HepG2 (cell line): Measurements from ENCODE around the gene VPS26A. TPM values are rescaled to one million over a fixed set of nuclear protein-coding genes. Genes with fewer than 3 reads are reported as not detected.

Experiments used
- ATAC-seq: fragments of 200-7000 bp; cut with Tn5 transposase; 3 replicates; pipeline ENCODE4 v1.9.1; 2020; ENCODE audit warnings: mild to moderate bottlenecking, moderate library complexity
- BruUV-seq: library from RNA; stranded (reverse); fragments of 400-500 nt; replicated peaks from 2 replicates; lab custom pipeline; 2021; lab: Mats Ljungman, UMichigan
- CTCF ChIA-PET: fragments of 300-600 bp; formaldehyde crosslinking; extraction: SDS; loops from one replicate; lab custom pipeline; 2021; ENCODE audit warnings: low total read pairs, inconsistent platforms, low intra/inter-chr PET ratio; lab: Yijun Ruan, JAX
- POLR2A ChIA-PET: fragments of 350-600 bp; sonication (Branson Sonifier 250); formaldehyde crosslinking; loops from one replicate; lab custom pipeline; 2020; ENCODE audit warnings: antibody characterized with exemption, inconsistent platforms; lab: Yijun Ruan, JAX
- DNase-seq: peaks from one replicate; pipeline ENCODE4 v3.0.0-alpha.2; 2015; ENCODE audit warnings: low spot score
- FAIRE-seq: peaks from 3 replicates; lab custom pipeline; 2011; peaks lifted over from hg19 to GRCh38; lab: Jason Lieb, UNC
- H2AFZ ChIP-seq: one replicate; pipeline ENCODE4 v1.6.1; 2011; ENCODE audit warnings: low read length, inconsistent platforms
- H3K27ac ChIP-seq: fragments of 300-600 bp; 3 replicates; pipeline ENCODE4 v1.8.0; 2011; ENCODE audit warnings: mixed run types, mild to moderate bottlenecking, mixed read lengths, low read length, inconsistent platforms; ENCODE audit not compliant: insufficient read depth; ENCODE audit errors: extremely low read length
- H3K27me3 ChIP-seq, 2 experiments: fragments of 200-600 bp in 1 of 2; 2 replicates in 1 of 2; 3 replicates in 1 of 2; pipeline versions ENCODE4 v1.6.0 to v1.8.0; 2011; ENCODE audit warnings: low read length in 2 of 2, mild to moderate bottlenecking in 2 of 2, moderate library complexity in 2 of 2, inconsistent platforms in 1 of 2; ENCODE audit not compliant: insufficient read depth in 2 of 2, control insufficient read depth in 1 of 2
- H3K36me3 ChIP-seq, 2 experiments: fragments of 200-600 bp in 1 of 2; replicated peaks in 1 of 2; 2 replicates in 1 of 2; 3 replicates in 1 of 2; pipeline versions ENCODE4 v1.5.1 to v1.8.0; 2011; ENCODE audit warnings: low read length in 2 of 2, inconsistent platforms in 1 of 2; ENCODE audit not compliant: insufficient read depth in 2 of 2, control insufficient read depth in 1 of 2
- H3K4me1 ChIP-seq: 2 replicates; pipeline ENCODE4 v1.5.1; 2012; ENCODE audit warnings: low read length, inconsistent platforms; ENCODE audit not compliant: insufficient read depth
- H3K4me2 ChIP-seq: 2 replicates; pipeline ENCODE4 v1.6.0; 2011; ENCODE audit warnings: low read depth, low read length, inconsistent platforms
- H3K4me3 ChIP-seq, 3 experiments: fragments of 200-600 bp in 1 of 3; sonication (generic), shearing (Covaris generic) in 1 of 3; replicated peaks in 1 of 3; 2 replicates each; pipeline ENCODE4 v1.5.1; 2011 to 2016; ENCODE audit warnings: low read length in 3 of 3, inconsistent platforms in 2 of 3, low read depth in 2 of 3, mild to moderate bottlenecking in 2 of 3, control low read depth in 1 of 3, mixed read lengths in 1 of 3; ENCODE audit not compliant: insufficient read depth in 1 of 3
- H3K79me2 ChIP-seq: one replicate; pipeline ENCODE4 v1.6.1; 2011; ENCODE audit warnings: low read length, inconsistent platforms; ENCODE audit not compliant: insufficient read depth
- H3K9ac ChIP-seq: 2 replicates; pipeline ENCODE4 v1.6.0; 2011; ENCODE audit warnings: mild to moderate bottlenecking, low read depth, low read length, inconsistent platforms; ENCODE audit not compliant: insufficient read depth
- H3K9me3 ChIP-seq: 2 replicates; pipeline ENCODE4 v1.5.1; 2012; ENCODE audit warnings: mild to moderate bottlenecking, low read length
- H4K20me1 ChIP-seq: 2 replicates; pipeline ENCODE4 v1.6.0; 2011; ENCODE audit warnings: inconsistent platforms, mild to moderate bottlenecking, low read length, moderate library complexity; ENCODE audit not compliant: insufficient read depth
- DRAP1 ChIP-seq: IDR thresholded peaks from 2 replicates; pipeline ENCODE4 v1.6.1; 2016; ENCODE audit warnings: missing genetic modification reagents, missing compliant biosample characterization
- HNF1A ChIP-seq, 2 experiments: sonication (generic) in 1 of 2; formaldehyde crosslinking in 1 of 2; IDR thresholded peaks; 2 replicates each; pipeline versions ENCODE4 v1.4.0 to v1.6.1; 2016 to 2020; ENCODE audit warnings: borderline replicate concordance in 1 of 2, low read depth in 1 of 2, mild to moderate bottlenecking in 1 of 2, missing genetic modification reagents in 1 of 2
- HOXA3 ChIP-seq: sonication (generic); formaldehyde crosslinking; IDR thresholded peaks from 2 replicates; pipeline ENCODE4 v1.5.0; 2020; ENCODE audit warnings: missing genetic modification reagents
- MTA1 ChIP-seq: sonication (generic); formaldehyde crosslinking; IDR thresholded peaks from 2 replicates; pipeline ENCODE4 v1.4.0; 2020; ENCODE audit warnings: missing genetic modification reagents, mild to moderate bottlenecking, borderline replicate concordance
- SP5 ChIP-seq: IDR thresholded peaks from 2 replicates; pipeline ENCODE4 v1.6.1; 2016; ENCODE audit warnings: low read depth, borderline replicate concordance
- TBX2 ChIP-seq: sonication (generic); formaldehyde crosslinking; IDR thresholded peaks from 2 replicates; pipeline ENCODE4 v1.5.0; 2020; ENCODE audit warnings: missing genetic modification reagents, mild to moderate bottlenecking, borderline replicate concordance
- ZFP36L2 ChIP-seq: sonication (generic); formaldehyde crosslinking; IDR thresholded peaks from 2 replicates; pipeline ENCODE4 v1.4.0; 2020; ENCODE audit warnings: missing genetic modification reagents
- ZGPAT ChIP-seq: IDR thresholded peaks from 2 replicates; pipeline ENCODE4 v1.6.1; 2016; ENCODE audit warnings: mild to moderate bottlenecking
- ZNF609 ChIP-seq: sonication (generic); formaldehyde crosslinking; IDR thresholded peaks from 2 replicates; pipeline ENCODE4 v1.4.0; 2020; ENCODE audit warnings: mild to moderate bottlenecking, missing genetic modification reagents, borderline replicate concordance
- ZNF740 ChIP-seq: sonication (generic); formaldehyde crosslinking; IDR thresholded peaks from 2 replicates; pipeline ENCODE4 v1.4.0; 2020; ENCODE audit warnings: missing genetic modification reagents
- ZNF781 ChIP-seq: sonication (generic); formaldehyde crosslinking; IDR thresholded peaks from 2 replicates; pipeline ENCODE4 v1.5.1; 2020; ENCODE audit warnings: borderline replicate concordance, mild to moderate bottlenecking, missing genetic modification reagents; ENCODE audit errors: not compliant biosample characterization
- WGBS: methylation state at CpG from one replicate; pipeline ENCODE4 v1.1.6; 2017; ENCODE audit warnings: low lambda C conversion rate; 5-methylcytosine and 5-hydroxymethylcytosine counted together
- in situ Hi-C: cut with HindIII; loops from 2 replicates; pipeline ENCODE4 v1.10.0; 2017; ENCODE audit warnings: low pct_unique_long_range_greater_than_20kb; ENCODE audit not compliant: extremely low pct_ligation_motif_present
- intact Hi-C: fragments of 100-400 bp; cut with micrococcal nuclease; formaldehyde crosslinking; loops from one replicate; pipeline ENCODE4 v1.10.0; 2022; ENCODE audit not compliant: unreplicated experiment
- polyA plus RNA-seq, 8 experiments: library from polyadenylated mRNA; depleted of rRNA in 3 of 8; stranded (reverse) in 7 of 8; unstranded in 1 of 8; fragments of >200 nt; fragmentation: Illumina TruSeq in 4 of 8; extraction: Trizol in 4 of 8; gene quantifications; 2 replicates each; pipeline versions ENCODE4 v1.2.1 to v1.2.3, GENCODE V29; 2011 to 2016; ENCODE audit warnings: low read depth in 4 of 8, missing spikeins in 1 of 8, mixed read lengths in 1 of 8; ENCODE audit not compliant: insufficient read depth in 1 of 8
- total RNA-seq, 5 experiments: library from RNA; depleted of rRNA; stranded (reverse); fragments of >200 nt; fragmentation: Illumina TruSeq; extraction: Trizol; gene quantifications; 2 replicates each; pipeline ENCODE4 v1.2.3, GENCODE V29; 2016; ENCODE audit warnings: low read depth in 1 of 5

VPS26A gene
- total and polyA plus RNA-seq, 2 of the 13 experiments (the other 11 are each of a cell fraction or from before 2014, with no cell fraction given): 12.9 to 32.6 TPM

GRCh38 chr10:69220041-69220451 lies 96.1 kb downstream of the VPS26A start, which contains the start of gene HKDC1:
HKDC1 (plus strand) TSS chr10:69220332; CDS start chr10:69220436, 104 bp downstream.
- Histone ChIP-seq H3K4me1 (peaks cover 75% of the 10 kb centered on the region), H3K9ac (peak within 1 kb of the TSS; percentile 60), H3K36me3 (no peaks in the 10 kb centered on the region), H3K4me2 (peak within 1 kb of the TSS; percentile 86), H4K20me1 (no peaks in the 10 kb centered on the region), H3K27ac (peak within 1 kb of the TSS; percentile 77), H3K9me3 (no peaks in the 10 kb centered on the region), H3K4me3 (peak within 1 kb of the TSS; percentile 51 to 71 (median 57)), H2AFZ (peak within 1 kb of the TSS; percentile 37), H3K79me2 (peaks cover 3% of the 10 kb centered on the region), H3K27me3 (no peaks in the 10 kb centered on the region; a peak in 1 of 5 replicates)
- ChIA-PET CTCF (no interaction called here), POLR2A (interaction anchor here (0.6 to 1.7 kb wide), 7 partner anchors 9 to 63 kb away, joined by 3 to 12 read pairs (median 4); partner anchors contain the start of gene SUPV3L1)
- ATAC-seq: peak; percentile 76
- in situ Hi-C loops: no loop called here
- no TSS peak for BruUV-seq
- peak; percentile 53 for DNase-seq
- no peak for FAIRE-seq
- intact Hi-C loops: no loop called here
- WGBS: 0% methylated on average over 8 of the region's 8 CpGs
- TF ChIP-seq SP5 (CRISPR knock-in tag) (0 out of 2 replicates have a peak, but pooled peaks have one; percentile 20), ZNF781 (CRISPR knock-in tag) (no peak), ZNF740 (0 out of 2 replicates have a peak, but pooled peaks have one; percentile 51), HOXA3 (CRISPR knock-in tag) (0 out of 2 replicates have a peak, but pooled peaks have one; percentile 9), ZFP36L2 (CRISPR knock-in tag) (no peak), MTA1 (CRISPR knock-in tag) (no peak), ZNF609 (CRISPR knock-in tag) (no peak), ZGPAT (0 out of 2 replicates have a peak, but pooled peaks have one; percentile 12), TBX2 (CRISPR knock-in tag) (0 out of 2 replicates have a peak, but pooled peaks have one; percentile 36), HNF1A (IDR thresholded peaks at IDR 0.05; ENCODE audit: low read depth) (0 out of 2 replicates have a peak, but pooled peaks have one; percentile 44), HNF1A (CRISPR knock-in tag; IDR thresholded peaks at IDR 0.05; ENCODE audit: borderline replicate concordance) (0 out of 2 replicates have a peak, but pooled peaks have one; percentile 25), DRAP1 (CRISPR knock-in tag) (peak; percentile 87)
